ENCODE measurements around the gene OXER1. TPM values are rescaled to one million over a fixed set of nuclear protein-coding genes. Genes with fewer than 3 reads are reported as not detected.

OXER1 gene
- total and polyA plus RNA-seq, 2 of the 13 experiments (the other 11 are each of a cell fraction or from before 2014, with no cell fraction given) = 8.0 to 9.0 TPM

GRCh38 chr2:42810971-42811811, 47.3 kb upstream of the OXER1 start (continued):
- TF ChIP-seq CBX5 (CRISPR knock-in tag; IDR thresholded peaks at IDR 0.05; ENCODE audit: borderline replicate concordance) (no peak; the same call in 1 of the 2 replicates), DMAP1 (CRISPR knock-in tag; IDR thresholded peaks at IDR 0.05) (peak; percentile 13; the same call in 1 of the 2 replicates), SNAPC5 (CRISPR knock-in tag; IDR thresholded peaks at IDR 0.05; ENCODE audit: borderline replicate concordance) (no peak), ZNF296 (CRISPR knock-in tag; conservative IDR thresholded peaks at IDR 0.05) (no peak; the same call in 1 of the 2 replicates), KMT2B (CRISPR knock-in tag; IDR thresholded peaks at IDR 0.05) (no peak; the same call in 1 of the 2 replicates), ZBTB37 (CRISPR knock-in tag; IDR thresholded peaks at IDR 0.05) (no peak), KDM4B (CRISPR knock-in tag; IDR thresholded peaks at IDR 0.05) (no peak), ZNF264 (CRISPR knock-in tag; IDR thresholded peaks at IDR 0.05) (no peak), ZBTB43 (CRISPR knock-in tag; conservative IDR thresholded peaks at IDR 0.05) (no peak), TP53 (CRISPR knock-in tag; conservative IDR thresholded peaks at IDR 0.05) (no peak), CBFB (CRISPR knock-in tag; IDR thresholded peaks at IDR 0.05) (no peak), SAP130 (CRISPR knock-in tag; IDR thresholded peaks at IDR 0.05; ENCODE audit: low read depth) (peak; percentile 42; the same call in 1 of the 2 replicates), ZNF468 (CRISPR knock-in tag; IDR thresholded peaks at IDR 0.05) (no peak), NFYB (CRISPR knock-in tag; IDR thresholded peaks at IDR 0.05) (no peak), NRL (CRISPR knock-in tag; IDR thresholded peaks at IDR 0.05; ENCODE audit: borderline replicate concordance) (no peak; the same call in none of the 2 replicates), CC2D1A (CRISPR knock-in tag; IDR thresholded peaks at IDR 0.05) (no peak), ZNF510 (CRISPR knock-in tag; IDR thresholded peaks at IDR 0.05; ENCODE audit: low read depth) (no peak; the same call in 1 of the 2 replicates), KMT2A (CRISPR knock-in tag; IDR thresholded peaks at IDR 0.05) (no peak; the same call in 1 of the 2 replicates), ZFP62 (CRISPR knock-in tag; IDR thresholded peaks at IDR 0.05) (no peak), NR3C1 (CRISPR knock-in tag; IDR thresholded peaks at IDR 0.05) (no peak), ZNF563 (CRISPR knock-in tag; IDR thresholded peaks at IDR 0.05) (peak; percentile 55; the same call in 1 of the 2 replicates), ZFYVE20 (CRISPR knock-in tag; IDR thresholded peaks at IDR 0.05; ENCODE audit: borderline replicate concordance, low read depth) (no peak), ZHX1 (CRISPR knock-in tag; IDR thresholded peaks at IDR 0.05; ENCODE audit: low read depth) (no peak; the same call in 1 of the 2 replicates), SYNCRIP (IDR thresholded peaks at IDR 0.05; ENCODE audit: insufficient read depth, low read depth, low read length) (no peak), KDM6A (CRISPR knock-in tag; IDR thresholded peaks at IDR 0.05; ENCODE audit: low read depth) (no peak)
